OCI-LY7 (cell line): ENCODE measurements around the gene SEC11C. TPM values are rescaled to one million over a fixed set of nuclear protein-coding genes. Genes with fewer than 3 reads are reported as not detected.
A peak's percentile ranks its signal among the peaks of the same experiment; 100 is the strongest.
"Not testable (repeated sequence)": the region's sequence is repeated elsewhere in the genome, so short reads cannot be mapped to it uniquely, and the experiment has no call there.

ENCODE experiments used
- BruUV-seq: library from RNA; stranded (reverse); fragments of 400-500 nt; replicated peaks from 2 replicates; lab custom pipeline; 2021; lab: Mats Ljungman, UMichigan
- CTCF ChIA-PET: fragments of 300-600 bp; sonication (Branson Sonifier 250); formaldehyde crosslinking; loops from one replicate; lab custom pipeline; 2022; ENCODE audit warnings: antibody characterized with exemption; ENCODE audit not compliant: unreplicated experiment; lab: Charles Lee
- POLR2A ChIA-PET: fragments of 300-600 bp; sonication (Branson Sonifier 250); formaldehyde crosslinking; loops from one replicate; lab custom pipeline; 2022; ENCODE audit warnings: antibody characterized with exemption; lab: Charles Lee
- DNase-seq: peaks from one replicate; pipeline ENCODE4 v3.0.0-alpha.2; 2015; ENCODE audit warnings: low spot score
- H2AFZ ChIP-seq: fragments of 200-600 bp; sonication (generic), shearing (Covaris generic); 2 replicates; pipeline ENCODE4 v1.6.1; 2014; ENCODE audit warnings: mild to moderate bottlenecking, antibody characterized with exemption, low read length, moderate library complexity
- H3K27ac ChIP-seq: fragments of 200-600 bp; sonication (generic); 2 replicates; pipeline ENCODE4 v1.5.1; 2014; ENCODE audit warnings: mixed run types, low read depth, mild to moderate bottlenecking, moderate library complexity, low read length, inconsistent platforms; ENCODE audit not compliant: poor library complexity, severe bottlenecking
- H3K36me3 ChIP-seq: fragments of 200-600 bp; sonication (generic); 2 replicates; pipeline ENCODE4 v1.6.1; 2014; ENCODE audit warnings: mild to moderate bottlenecking, antibody characterized with exemption, low read length, moderate library complexity, mixed read lengths; ENCODE audit not compliant: insufficient read depth
- H3K4me1 ChIP-seq: fragments of 200-600 bp; sonication (generic); 2 replicates; pipeline ENCODE4 v1.5.1; 2014; ENCODE audit warnings: mild to moderate bottlenecking, low read length; ENCODE audit not compliant: insufficient read depth, poor library complexity, severe bottlenecking
- H3K4me2 ChIP-seq: fragments of 200-600 bp; sonication (generic); 2 replicates; pipeline ENCODE4 v1.6.1; 2014; ENCODE audit warnings: mild to moderate bottlenecking, low read length
- H3K4me3 ChIP-seq: fragments of 200-600 bp; sonication (generic); 2 replicates; pipeline ENCODE4 v1.5.1; 2014; ENCODE audit warnings: mild to moderate bottlenecking, low read depth, low read length; ENCODE audit not compliant: poor library complexity, severe bottlenecking
- H3K79me2 ChIP-seq: fragments of 200-600 bp; sonication (generic); 2 replicates; pipeline ENCODE4 v1.6.1; 2016; ENCODE audit warnings: low read depth, mild to moderate bottlenecking, low read length, moderate library complexity, mixed read lengths; ENCODE audit not compliant: insufficient read depth
- H3K9me2 ChIP-seq: fragments of 200-600 bp; sonication (generic); 2 replicates; pipeline ENCODE4 v1.6.1; 2016; ENCODE audit warnings: mild to moderate bottlenecking, low read length, mixed read lengths; ENCODE audit not compliant: insufficient read depth
- H3K9me3 ChIP-seq: fragments of 200-600 bp; sonication (generic); 2 replicates; pipeline ENCODE4 v1.6.1; 2014; ENCODE audit warnings: mild to moderate bottlenecking, mixed run types, low read length, mixed read lengths
- H4K20me1 ChIP-seq: fragments of 200-600 bp; sonication (generic); 2 replicates; pipeline ENCODE4 v1.6.1; 2014; ENCODE audit warnings: mild to moderate bottlenecking, antibody characterized with exemption, low read length, moderate library complexity, mixed read lengths; ENCODE audit not compliant: insufficient read depth
- CTCF ChIP-seq: fragments of 200-600 bp; sonication (generic); conservative IDR thresholded peaks from 2 replicates; pipeline ENCODE4 v1.5.1; 2014; ENCODE audit warnings: mild to moderate bottlenecking, antibody characterized with exemption, low read length, moderate library complexity, mixed read lengths
- EZH2phosphoT487 ChIP-seq: fragments of 200-600 bp; sonication (generic); IDR thresholded peaks from 2 replicates; pipeline ENCODE4 v1.6.1; 2018; ENCODE audit warnings: low read depth, borderline replicate concordance, mild to moderate bottlenecking, mixed run types, antibody characterized with exemption, low read length, moderate library complexity, mixed read lengths
- intact Hi-C: fragments of 100-400 bp; cut with micrococcal nuclease; formaldehyde crosslinking; loops from one replicate; pipeline ENCODE4 v1.10.0; 2022; ENCODE audit not compliant: unreplicated experiment
- total RNA-seq, 2 experiments: library from RNA; depleted of rRNA in 1 of 2; stranded (reverse); fragments of >200 nt in 1 of 2; shearing (Covaris generic) in 1 of 2; gene quantifications; 2 replicates each; pipeline ENCODE4 v1.2.3, GENCODE V29; 2014 to 2022

The SEC11C gene
- total RNA-seq, 2 experiments from 2014 or later = 37.4 to 77.7 TPM

DNA sequence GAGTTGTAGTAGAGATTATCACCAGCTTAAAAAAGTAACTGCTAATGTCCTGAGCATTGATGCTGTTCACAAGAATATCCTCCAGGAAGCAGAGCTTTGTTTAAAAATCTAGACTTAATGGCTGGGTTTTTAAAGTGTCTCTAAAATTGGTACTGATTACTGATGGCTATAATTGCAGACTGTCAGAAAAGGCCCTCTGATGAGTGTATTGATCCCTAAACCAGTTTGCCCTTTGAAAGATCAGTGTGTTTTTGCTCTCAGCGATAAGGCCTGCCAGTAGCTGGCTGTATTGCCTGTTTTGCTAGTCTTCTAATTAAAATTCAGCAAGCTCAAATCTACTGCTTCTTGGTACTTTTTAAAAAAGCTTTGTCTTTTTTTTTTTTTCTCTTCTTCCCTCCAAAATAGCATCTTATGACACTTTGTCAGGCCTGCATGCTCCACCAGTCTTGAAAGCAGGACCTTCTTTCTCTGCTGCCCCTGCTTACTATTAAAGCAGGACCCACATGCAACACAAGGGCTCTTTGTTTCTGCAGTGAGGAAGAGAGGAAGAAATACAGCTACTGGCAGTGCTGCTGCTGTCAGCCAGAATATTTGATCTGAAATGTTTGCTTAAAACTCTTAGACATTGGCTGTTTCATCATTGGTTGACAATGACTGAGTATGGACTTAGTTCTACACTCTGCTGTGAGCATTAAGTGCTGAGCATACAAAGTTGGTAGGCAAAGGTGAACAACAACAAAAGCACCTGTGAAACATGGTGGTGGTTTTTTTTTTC lies 1.8 kb downstream of the SEC11C start:
- Histone ChIP-seq H3K79me2 (peaks cover 55% of the 10 kb centered on the region), H3K9me3 (no peaks in the 10 kb centered on the region), H4K20me1 (peaks cover 4% of the 10 kb centered on the region; the same call in 1 of the 2 replicates), H3K27ac (peak overlapping the region; percentile 47), H3K4me2 (peak overlapping the region; percentile 95), H3K4me1 (peaks cover 28% of the 10 kb centered on the region), H2AFZ (no peak overlapping the region), H3K4me3 (peak overlapping the region; percentile 92), H3K36me3 (no peaks in the 10 kb centered on the region), H3K9me2 (no peaks in the 10 kb centered on the region)
- intact Hi-C loops = loop anchor here (10.0 kb wide), 1 partner anchor 213 kb away; the partner anchor contains the start of gene LMAN1
- TF ChIP-seq EZH2phosphoT487 (no peak), CTCF (no peak)
- CTCF ChIA-PET = no interaction called here
- POLR2A ChIA-PET = interaction anchor here (0.6 to 1.9 kb wide), 5 partner anchors 15 to 467 kb away, joined by 3 to 10 read pairs (median 3); no protein-coding TSS in a partner anchor
- BruUV-seq = TSS peak; percentile 55
- DNase-seq = peak; percentile 24

DNA sequence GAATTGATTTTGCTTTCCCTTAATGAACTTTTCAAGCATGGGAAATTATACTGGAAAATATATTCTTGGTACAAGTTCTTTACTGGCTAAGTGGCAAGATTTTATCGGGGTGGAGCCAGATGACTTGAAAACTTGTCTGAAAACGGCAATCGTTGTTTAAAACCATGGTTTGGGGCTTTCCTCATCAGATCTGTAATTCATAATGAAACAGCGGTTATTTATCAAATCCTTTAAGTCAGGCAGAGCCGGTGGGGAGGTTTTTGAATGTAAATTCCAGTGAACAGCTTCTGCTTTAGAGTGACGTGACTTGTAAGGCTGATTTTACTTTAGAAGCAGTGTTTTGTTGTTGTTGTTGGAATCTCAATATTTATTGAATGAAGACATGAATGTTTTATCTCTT lies 2.6 kb downstream of the SEC11C start:
- no peaks in the 10 kb centered on the region for H3K36me3 ChIP-seq
- H3K79me2 ChIP-seq = peaks cover 55% of the 10 kb centered on the region
- H4K20me1 ChIP-seq = peaks cover 4% of the 10 kb centered on the region; the same call in 1 of the 2 replicates
- peak overlapping the region; percentile 47 for H3K27ac ChIP-seq
- H2AFZ ChIP-seq = no peak overlapping the region
- no peaks in the 10 kb centered on the region for H3K9me3 ChIP-seq
- BruUV-seq = no TSS peak
- ChIA-PET CTCF (no interaction called here), POLR2A (interaction anchor here (1.4 to 1.9 kb wide), 2 partner anchors 10 to 57 kb away, joined by 4 to 10 read pairs; no protein-coding TSS in a partner anchor)
- TF ChIP-seq EZH2phosphoT487 (no peak), CTCF (no peak)
- peak overlapping the region; percentile 95 for H3K4me2 ChIP-seq
- H3K9me2 ChIP-seq = no peaks in the 10 kb centered on the region
- DNase-seq = no peak
- peak overlapping the region; percentile 92 for H3K4me3 ChIP-seq
- peaks cover 28% of the 10 kb centered on the region for H3K4me1 ChIP-seq
- intact Hi-C loops = loop anchor here (10.0 kb wide), 1 partner anchor 213 kb away; the partner anchor contains the start of gene LMAN1

DNA sequence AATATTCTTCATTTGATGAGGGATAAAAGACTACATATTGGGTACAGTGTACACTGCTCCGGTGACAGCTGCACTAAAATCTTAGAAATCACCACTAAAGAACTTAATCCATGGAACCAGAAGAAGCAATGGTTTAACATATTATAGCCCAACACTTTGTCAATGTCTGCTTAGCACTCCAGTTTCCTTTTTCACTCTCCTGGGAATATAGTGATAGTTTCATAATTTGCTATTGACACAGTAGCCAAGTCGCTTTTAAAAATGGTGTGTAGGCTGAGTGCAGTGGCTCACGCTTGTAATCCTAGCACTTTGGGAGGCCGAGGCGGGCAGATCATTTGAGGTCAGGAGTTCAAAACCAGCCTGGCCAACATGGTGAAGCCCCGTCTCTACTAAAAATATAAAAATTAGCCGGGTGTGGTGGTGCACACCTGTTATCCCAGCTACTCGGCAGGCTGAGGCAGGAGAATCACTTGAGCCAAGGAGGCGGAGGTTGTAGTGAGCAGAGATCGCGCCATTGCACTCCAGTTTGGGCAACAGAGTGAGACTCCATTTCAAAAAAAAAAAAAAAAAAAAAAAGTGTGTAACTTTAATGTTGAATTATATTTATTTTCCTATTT lies 3.2 kb downstream of the SEC11C start:
- H3K36me3 ChIP-seq, H2AFZ ChIP-seq, CTCF ChIA-PET, H4K20me1 ChIP-seq, H3K9me3 ChIP-seq, DNase-seq, H3K27ac ChIP-seq, BruUV-seq, H3K9me2 ChIP-seq: not testable (repeated sequence)
- Histone ChIP-seq H3K4me2 (peak overlapping the region; percentile 95), H3K4me1 (peaks cover 28% of the 10 kb centered on the region), H3K4me3 (peak overlapping the region; percentile 92), H3K79me2 (peaks cover 55% of the 10 kb centered on the region)
- intact Hi-C loops = loop anchor here (10.0 kb wide), 1 partner anchor 212 kb away; the partner anchor contains the start of gene LMAN1
- POLR2A ChIA-PET = interaction anchor here (0.8 to 1.4 kb wide), 2 partner anchors 9 to 29 kb away, joined by 3 to 4 read pairs; no protein-coding TSS in a partner anchor
